ENCODE data around the gene SPAG9.
A peak's percentile ranks its signal among the peaks of the same experiment; 100 is the strongest.

SPAG9 gene

DNA sequence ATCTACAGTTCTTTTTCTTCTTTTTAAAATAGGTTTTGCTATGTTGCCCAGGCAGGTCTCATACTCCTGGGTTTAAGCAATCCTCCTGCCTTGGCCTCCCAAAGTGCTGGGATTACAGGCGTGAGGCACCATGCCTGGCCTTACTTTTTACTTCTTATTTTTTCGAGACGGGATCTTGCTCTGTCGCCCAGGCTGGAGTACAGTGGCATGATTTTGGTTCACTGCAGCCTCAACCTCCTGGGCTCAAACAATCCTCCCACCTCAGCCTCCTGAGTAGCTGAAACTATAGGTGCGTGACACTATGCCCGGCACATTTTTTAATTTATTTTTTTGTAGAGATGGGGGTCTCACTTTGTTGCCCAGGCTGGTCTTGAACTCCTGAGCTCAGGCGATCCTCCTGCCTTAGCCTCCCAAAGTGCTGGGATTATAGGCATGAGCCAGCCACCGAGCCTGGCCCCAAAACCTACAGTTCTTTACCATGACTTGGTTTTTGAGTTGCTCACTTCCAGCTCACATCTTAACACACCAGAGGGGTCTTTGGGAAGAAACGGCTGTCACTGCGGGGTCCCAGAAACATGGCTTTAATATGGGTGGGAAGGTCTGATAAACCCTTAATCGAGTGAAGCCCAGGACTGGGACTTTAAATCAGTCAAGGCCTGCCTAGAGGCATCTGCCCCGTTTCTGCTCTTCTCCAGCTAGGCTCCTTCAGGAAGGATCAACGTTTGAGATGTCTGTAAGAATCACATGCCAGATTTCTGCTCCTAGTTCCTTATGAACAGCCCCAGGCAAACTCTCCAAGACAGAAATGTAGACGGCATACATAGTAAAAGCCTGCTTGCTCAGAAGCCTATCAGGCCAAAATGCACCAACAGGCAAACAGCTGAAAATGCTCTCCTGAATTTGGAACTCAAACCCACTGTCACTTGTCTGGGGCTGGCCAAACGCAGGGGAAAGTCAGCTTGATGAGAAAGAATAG lies 162.8 kb downstream of the SPAG9 start:
- TF ChIP-seq ZBTB21 (tag by site-specific recombination; IDR thresholded peaks at IDR 0.05) (no peak), ZNF121 (tag by site-specific recombination; IDR thresholded peaks at IDR 0.05) (peak; percentile 93)
- CTCF ChIA-PET = interaction anchor here (0.6 to 12.1 kb wide), 24 partner anchors 8 to 466 kb away, joined by 3 to 329 read pairs (median 6); no protein-coding TSS in a partner anchor
- Histone ChIP-seq H3K4me3 (ENCODE audit: low read depth, low read length) (no peak overlapping the region), H3K9me3 (ENCODE audit: control insufficient read depth, insufficient read depth, low read depth, low read length) (no peaks in the 10 kb centered on the region), H3K27ac (ENCODE audit: extremely low read depth, low read depth, low read length) (no peak overlapping the region), H3K4me1 (ENCODE audit: control insufficient read depth, insufficient read depth, low read length) (no peaks in the 10 kb centered on the region; the same call in 1 of the 2 replicates), H3K36me3 (ENCODE audit: control insufficient read depth in 2 of 2, insufficient read depth in 1 of 2, low read length in 2 of 2) (peaks cover 0 to 19% of the 10 kb centered on the region in 2 experiments; a peak in 2 of 3 replicates)
- POLR2A ChIA-PET = interaction anchor here (0.6 kb wide), 1 partner anchor 190 kb away, joined by 4 read pairs; no protein-coding TSS in a partner anchor

DNA sequence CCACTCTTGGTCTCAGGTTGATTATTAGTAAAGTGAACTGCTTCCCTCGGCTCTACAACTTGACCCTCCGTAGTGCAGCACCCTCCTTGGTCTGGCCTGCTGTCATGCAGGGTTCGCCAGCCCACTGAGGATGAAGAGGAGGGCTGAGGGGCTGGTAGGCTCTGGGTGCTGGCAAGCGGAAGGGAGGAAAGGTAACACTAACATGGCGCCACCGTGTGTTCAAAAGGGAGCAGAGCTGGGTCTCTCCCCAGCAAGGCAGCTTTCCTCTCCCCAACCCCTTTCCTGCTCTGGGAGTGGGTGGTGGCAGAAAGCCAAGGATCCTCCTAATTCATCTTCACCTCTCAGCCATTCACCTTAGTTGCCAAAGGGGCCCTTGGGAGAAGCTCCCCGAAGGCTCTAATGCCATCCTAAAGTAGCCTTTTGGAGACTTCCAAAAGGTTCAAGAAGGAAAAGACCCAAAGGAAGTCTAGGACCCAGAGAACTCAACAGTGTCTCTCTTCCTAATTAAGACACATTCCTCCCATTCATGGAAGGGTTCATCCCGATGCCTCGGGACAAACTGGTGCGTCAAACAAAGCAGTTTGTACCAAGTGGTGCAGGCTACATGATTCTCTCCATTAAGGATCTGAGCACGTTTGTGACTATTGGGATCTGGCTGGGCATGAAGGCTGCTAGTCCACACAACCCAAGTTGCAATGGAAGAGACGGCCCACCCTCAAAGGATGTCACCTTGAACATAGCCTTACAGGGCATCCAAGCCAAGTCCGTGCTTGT lies 163.7 kb downstream of the SPAG9 start:
- Histone ChIP-seq H3K4me1 (ENCODE audit: control insufficient read depth, insufficient read depth, low read length) (no peaks in the 10 kb centered on the region; the same call in 1 of the 2 replicates), H3K36me3 (ENCODE audit: control insufficient read depth in 2 of 2, insufficient read depth in 1 of 2, low read length in 2 of 2) (peaks cover 0 to 15% of the 10 kb centered on the region in 2 experiments; a peak in 1 of 3 replicates), H3K9me3 (ENCODE audit: control insufficient read depth, insufficient read depth, low read depth, low read length) (no peaks in the 10 kb centered on the region), H3K4me3 (ENCODE audit: low read depth, low read length) (no peak overlapping the region), H3K27ac (ENCODE audit: extremely low read depth, low read depth, low read length) (no peak overlapping the region)
- ChIA-PET CTCF (interaction anchor here (0.5 to 12.1 kb wide), 38 partner anchors 9 to 283 kb away, joined by 3 to 329 read pairs (median 4); no protein-coding TSS in a partner anchor), POLR2A (interaction anchor here (1.0 to 4.9 kb wide), 3 partner anchors 91 to 105 kb away, joined by 4 to 106 read pairs (median 6); partner anchors contain the start of gene TOB1)
- no peak for TF ChIP-seq ZNF677 (tag by site-specific recombination; IDR thresholded peaks at IDR 0.05)
- no peak for TF ChIP-seq ZNF501 (tag by site-specific recombination; IDR thresholded peaks at IDR 0.05)
- peak; percentile 53; the same call in 1 of the 2 replicates for TF ChIP-seq ZFHX2 (tag by site-specific recombination; conservative IDR thresholded peaks at IDR 0.05)
- no peak for TF ChIP-seq ZNF2 (tag by site-specific recombination; IDR thresholded peaks at IDR 0.05)
- TF ChIP-seq ZNF660 (tag by site-specific recombination; IDR thresholded peaks at IDR 0.05) = 0 out of 2 replicates have a peak, but pooled peaks have one; percentile 61
- TF ChIP-seq, protein P1, sequence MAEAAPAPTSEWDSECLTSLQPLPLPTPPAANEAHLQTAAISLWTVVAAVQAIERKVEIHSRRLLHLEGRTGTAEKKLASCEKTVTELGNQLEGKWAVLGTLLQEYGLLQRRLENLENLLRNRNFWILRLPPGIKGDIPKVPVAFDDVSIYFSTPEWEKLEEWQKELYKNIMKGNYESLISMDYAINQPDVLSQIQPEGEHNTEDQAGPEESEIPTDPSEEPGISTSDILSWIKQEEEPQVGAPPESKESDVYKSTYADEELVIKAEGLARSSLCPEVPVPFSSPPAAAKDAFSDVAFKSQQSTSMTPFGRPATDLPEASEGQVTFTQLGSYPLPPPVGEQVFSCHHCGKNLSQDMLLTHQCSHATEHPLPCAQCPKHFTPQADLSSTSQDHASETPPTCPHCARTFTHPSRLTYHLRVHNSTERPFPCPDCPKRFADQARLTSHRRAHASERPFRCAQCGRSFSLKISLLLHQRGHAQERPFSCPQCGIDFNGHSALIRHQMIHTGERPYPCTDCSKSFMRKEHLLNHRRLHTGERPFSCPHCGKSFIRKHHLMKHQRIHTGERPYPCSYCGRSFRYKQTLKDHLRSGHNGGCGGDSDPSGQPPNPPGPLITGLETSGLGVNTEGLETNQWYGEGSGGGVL (tag by site-specific recombination; IDR thresholded peaks at IDR 0.05) = no peak
- TF ChIP-seq ZNF211 (tag by site-specific recombination; IDR thresholded peaks at IDR 0.05; ENCODE audit: low read depth) = no peak
- TF ChIP-seq ZBTB17 (tag by site-specific recombination; IDR thresholded peaks at IDR 0.05) = peak; percentile 55
- TF ChIP-seq, protein P2, sequence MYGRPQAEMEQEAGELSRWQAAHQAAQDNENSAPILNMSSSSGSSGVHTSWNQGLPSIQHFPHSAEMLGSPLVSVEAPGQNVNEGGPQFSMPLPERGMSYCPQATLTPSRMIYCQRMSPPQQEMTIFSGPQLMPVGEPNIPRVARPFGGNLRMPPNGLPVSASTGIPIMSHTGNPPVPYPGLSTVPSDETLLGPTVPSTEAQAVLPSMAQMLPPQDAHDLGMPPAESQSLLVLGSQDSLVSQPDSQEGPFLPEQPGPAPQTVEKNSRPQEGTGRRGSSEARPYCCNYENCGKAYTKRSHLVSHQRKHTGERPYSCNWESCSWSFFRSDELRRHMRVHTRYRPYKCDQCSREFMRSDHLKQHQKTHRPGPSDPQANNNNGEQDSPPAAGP (tag by site-specific recombination; IDR thresholded peaks at IDR 0.05) = peak; percentile 67; the same call in 1 of the 2 replicates
- 0 out of 2 replicates have a peak, but pooled peaks have one; percentile 30 for TF ChIP-seq EGR2 (tag by site-specific recombination; IDR thresholded peaks at IDR 0.05; ENCODE audit: low read depth)
- TF ChIP-seq, protein P3, sequence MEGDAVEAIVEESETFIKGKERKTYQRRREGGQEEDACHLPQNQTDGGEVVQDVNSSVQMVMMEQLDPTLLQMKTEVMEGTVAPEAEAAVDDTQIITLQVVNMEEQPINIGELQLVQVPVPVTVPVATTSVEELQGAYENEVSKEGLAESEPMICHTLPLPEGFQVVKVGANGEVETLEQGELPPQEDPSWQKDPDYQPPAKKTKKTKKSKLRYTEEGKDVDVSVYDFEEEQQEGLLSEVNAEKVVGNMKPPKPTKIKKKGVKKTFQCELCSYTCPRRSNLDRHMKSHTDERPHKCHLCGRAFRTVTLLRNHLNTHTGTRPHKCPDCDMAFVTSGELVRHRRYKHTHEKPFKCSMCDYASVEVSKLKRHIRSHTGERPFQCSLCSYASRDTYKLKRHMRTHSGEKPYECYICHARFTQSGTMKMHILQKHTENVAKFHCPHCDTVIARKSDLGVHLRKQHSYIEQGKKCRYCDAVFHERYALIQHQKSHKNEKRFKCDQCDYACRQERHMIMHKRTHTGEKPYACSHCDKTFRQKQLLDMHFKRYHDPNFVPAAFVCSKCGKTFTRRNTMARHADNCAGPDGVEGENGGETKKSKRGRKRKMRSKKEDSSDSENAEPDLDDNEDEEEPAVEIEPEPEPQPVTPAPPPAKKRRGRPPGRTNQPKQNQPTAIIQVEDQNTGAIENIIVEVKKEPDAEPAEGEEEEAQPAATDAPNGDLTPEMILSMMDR (tag by site-specific recombination; IDR thresholded peaks at IDR 0.05) = peak; percentile 80
- TF ChIP-seq, protein P4, sequence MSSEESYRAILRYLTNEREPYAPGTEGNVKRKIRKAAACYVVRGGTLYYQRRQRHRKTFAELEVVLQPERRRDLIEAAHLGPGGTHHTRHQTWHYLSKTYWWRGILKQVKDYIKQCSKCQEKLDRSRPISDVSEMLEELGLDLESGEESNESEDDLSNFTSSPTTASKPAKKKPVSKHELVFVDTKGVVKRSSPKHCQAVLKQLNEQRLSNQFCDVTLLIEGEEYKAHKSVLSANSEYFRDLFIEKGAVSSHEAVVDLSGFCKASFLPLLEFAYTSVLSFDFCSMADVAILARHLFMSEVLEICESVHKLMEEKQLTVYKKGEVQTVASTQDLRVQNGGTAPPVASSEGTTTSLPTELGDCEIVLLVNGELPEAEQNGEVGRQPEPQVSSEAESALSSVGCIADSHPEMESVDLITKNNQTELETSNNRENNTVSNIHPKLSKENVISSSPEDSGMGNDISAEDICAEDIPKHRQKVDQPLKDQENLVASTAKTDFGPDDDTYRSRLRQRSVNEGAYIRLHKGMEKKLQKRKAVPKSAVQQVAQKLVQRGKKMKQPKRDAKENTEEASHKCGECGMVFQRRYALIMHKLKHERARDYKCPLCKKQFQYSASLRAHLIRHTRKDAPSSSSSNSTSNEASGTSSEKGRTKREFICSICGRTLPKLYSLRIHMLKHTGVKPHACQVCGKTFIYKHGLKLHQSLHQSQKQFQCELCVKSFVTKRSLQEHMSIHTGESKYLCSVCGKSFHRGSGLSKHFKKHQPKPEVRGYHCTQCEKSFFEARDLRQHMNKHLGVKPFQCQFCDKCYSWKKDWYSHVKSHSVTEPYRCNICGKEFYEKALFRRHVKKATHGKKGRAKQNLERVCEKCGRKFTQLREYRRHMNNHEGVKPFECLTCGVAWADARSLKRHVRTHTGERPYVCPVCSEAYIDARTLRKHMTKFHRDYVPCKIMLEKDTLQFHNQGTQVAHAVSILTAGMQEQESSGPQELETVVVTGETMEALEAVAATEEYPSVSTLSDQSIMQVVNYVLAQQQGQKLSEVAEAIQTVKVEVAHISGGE (tag by site-specific recombination; conservative IDR thresholded peaks at IDR 0.05; ENCODE audit: low read depth) = peak; percentile 76
- TF ChIP-seq ZNF600 (tag by site-specific recombination; IDR thresholded peaks at IDR 0.05) = peak; percentile 35; the same call in 1 of the 2 replicates
- TF ChIP-seq, protein P5, sequence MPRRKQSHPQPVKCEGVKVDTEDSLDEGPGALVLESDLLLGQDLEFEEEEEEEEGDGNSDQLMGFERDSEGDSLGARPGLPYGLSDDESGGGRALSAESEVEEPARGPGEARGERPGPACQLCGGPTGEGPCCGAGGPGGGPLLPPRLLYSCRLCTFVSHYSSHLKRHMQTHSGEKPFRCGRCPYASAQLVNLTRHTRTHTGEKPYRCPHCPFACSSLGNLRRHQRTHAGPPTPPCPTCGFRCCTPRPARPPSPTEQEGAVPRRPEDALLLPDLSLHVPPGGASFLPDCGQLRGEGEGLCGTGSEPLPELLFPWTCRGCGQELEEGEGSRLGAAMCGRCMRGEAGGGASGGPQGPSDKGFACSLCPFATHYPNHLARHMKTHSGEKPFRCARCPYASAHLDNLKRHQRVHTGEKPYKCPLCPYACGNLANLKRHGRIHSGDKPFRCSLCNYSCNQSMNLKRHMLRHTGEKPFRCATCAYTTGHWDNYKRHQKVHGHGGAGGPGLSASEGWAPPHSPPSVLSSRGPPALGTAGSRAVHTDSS (tag by site-specific recombination; IDR thresholded peaks at IDR 0.05) = peak; percentile 78
- 0 out of 2 replicates have a peak, but pooled peaks have one; percentile 23 for TF ChIP-seq PRDM1 (tag by site-specific recombination; IDR thresholded peaks at IDR 0.05)
- TF ChIP-seq ZNF248 (tag by site-specific recombination; IDR thresholded peaks at IDR 0.05) = no peak
- no peak for TF ChIP-seq ZNF391 (tag by site-specific recombination; IDR thresholded peaks at IDR 0.05; ENCODE audit: borderline replicate concordance, low read depth)
- peak; percentile 43; the same call in 1 of the 2 replicates for TF ChIP-seq ZNF561 (tag by site-specific recombination; IDR thresholded peaks at IDR 0.05; ENCODE audit: borderline replicate concordance)
- TF ChIP-seq GLIS1 (tag by site-specific recombination; IDR thresholded peaks at IDR 0.05) = 0 out of 2 replicates have a peak, but pooled peaks have one; percentile 10
